ENCODE results near the gene IGFBPL1.

- TF ChIP-seq, protein P1, sequence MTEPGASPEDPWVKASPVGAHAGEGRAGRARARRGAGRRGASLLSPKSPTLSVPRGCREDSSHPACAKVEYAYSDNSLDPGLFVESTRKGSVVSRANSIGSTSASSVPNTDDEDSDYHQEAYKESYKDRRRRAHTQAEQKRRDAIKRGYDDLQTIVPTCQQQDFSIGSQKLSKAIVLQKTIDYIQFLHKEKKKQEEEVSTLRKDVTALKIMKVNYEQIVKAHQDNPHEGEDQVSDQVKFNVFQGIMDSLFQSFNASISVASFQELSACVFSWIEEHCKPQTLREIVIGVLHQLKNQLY (CRISPR knock-in tag; IDR thresholded peaks at IDR 0.05), result no peak
- TF ChIP-seq THAP7 (CRISPR knock-in tag; IDR thresholded peaks at IDR 0.05), result no peak
- TF ChIP-seq CTCF (CRISPR knock-in tag; IDR thresholded peaks at IDR 0.05), result no peak
- no peak for TF ChIP-seq CCDC6 (CRISPR knock-in tag; IDR thresholded peaks at IDR 0.05)
- TF ChIP-seq CEBPB (IDR thresholded peaks at IDR 0.05; ENCODE audit: borderline replicate concordance, low read depth, low read length), result no peak
- no peak for TF ChIP-seq CBX1 (IDR thresholded peaks at IDR 0.05; ENCODE audit: low read depth)
- TF ChIP-seq, protein P2, sequence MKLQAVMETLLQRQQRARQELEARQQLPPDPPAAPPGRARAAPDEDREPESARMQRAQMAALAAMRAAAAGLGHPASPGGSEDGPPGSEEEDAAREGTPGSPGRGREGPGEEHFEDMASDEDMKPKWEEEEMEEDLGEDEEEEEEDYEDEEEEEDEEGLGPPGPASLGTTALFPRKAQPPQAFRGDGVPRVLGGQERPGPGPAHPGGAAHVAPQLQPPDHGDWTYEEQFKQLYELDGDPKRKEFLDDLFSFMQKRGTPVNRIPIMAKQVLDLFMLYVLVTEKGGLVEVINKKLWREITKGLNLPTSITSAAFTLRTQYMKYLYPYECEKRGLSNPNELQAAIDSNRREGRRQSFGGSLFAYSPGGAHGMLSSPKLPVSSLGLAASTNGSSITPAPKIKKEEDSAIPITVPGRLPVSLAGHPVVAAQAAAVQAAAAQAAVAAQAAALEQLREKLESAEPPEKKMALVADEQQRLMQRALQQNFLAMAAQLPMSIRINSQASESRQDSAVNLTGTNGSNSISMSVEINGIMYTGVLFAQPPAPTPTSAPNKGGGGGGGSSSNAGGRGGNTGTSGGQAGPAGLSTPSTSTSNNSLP (IDR thresholded peaks at IDR 0.05; ENCODE audit: low read depth, low read length), result no peak
- TF ChIP-seq JUNB (CRISPR knock-in tag; IDR thresholded peaks at IDR 0.05; ENCODE audit: borderline replicate concordance), result no peak
- TF ChIP-seq HNRNPH1 (optimal IDR thresholded peaks at IDR 0.05; ENCODE audit: low read depth, low read length), result no peak
Observed at GRCh38 chr9:38440516-38440915, 16.3 kb upstream of the IGFBPL1 start.

All from HepG2 (cell line).